K562 (cell line): ENCODE results near the gene USP38. TPM values are rescaled to one million over a fixed set of nuclear protein-coding genes. Genes with fewer than 3 reads are reported as not detected.

Experiments used
- ATAC-seq: fragments of 200-7000 bp; cut with Tn5 transposase; 3 replicates; pipeline ENCODE4 v1.9.1; 2020; ENCODE audit warnings: moderate library complexity
- BruUV-seq: library from RNA; stranded (reverse); fragments of 400-500 nt; replicated peaks from 2 replicates; lab custom pipeline; 2021; lab: Mats Ljungman, UMichigan
- CTCF ChIA-PET: fragments of 300-600 bp; formaldehyde crosslinking; extraction: SDS; loops from one replicate; lab custom pipeline; 2021; ENCODE audit warnings: low intra/inter-chr PET ratio; lab: Yijun Ruan, JAX
- POLR2A ChIA-PET: fragments of 300-600, 350-650 bp; sonication (Branson Sonifier 250); formaldehyde crosslinking; extraction: SDS; loops from one replicate; lab custom pipeline; 2021; ENCODE audit warnings: antibody characterized with exemption, inconsistent platforms; lab: Yijun Ruan, JAX
- DNase-seq, 4 experiments: peaks; one replicate each; pipeline versions ENCODE4 v3.0.0 to v3.0.0-alpha.2; 2011 to 2018; ENCODE audit warnings: low spot score in 3 of 4, mixed read lengths in 3 of 4; ENCODE audit errors: extremely low read depth in 1 of 4
- FAIRE-seq: peaks from 2 replicates; lab custom pipeline; 2011; peaks lifted over from hg19 to GRCh38; lab: Jason Lieb, UNC
- H2AFZ ChIP-seq: 2 replicates; pipeline ENCODE4 v1.6.0; 2011; ENCODE audit warnings: low read depth, low read length, control low read depth, inconsistent platforms
- H3K27ac ChIP-seq: fragments of 200-600 bp; 3 replicates; pipeline ENCODE4 v1.8.0; 2011; ENCODE audit warnings: low read depth, mild to moderate bottlenecking, control low read depth, inconsistent platforms, low read length, moderate library complexity, mixed read lengths; ENCODE audit errors: extremely low read depth
- H3K27me3 ChIP-seq, 2 experiments: fragments of 300-600 bp in 1 of 2; 2 replicates in 1 of 2; 3 replicates in 1 of 2; pipeline versions ENCODE4 v1.6.0 to v1.8.0; 2011; ENCODE audit warnings: inconsistent platforms in 2 of 2, low read length in 2 of 2, mild to moderate bottlenecking in 1 of 2, mixed read lengths in 1 of 2, moderate library complexity in 1 of 2; ENCODE audit not compliant: control insufficient read depth in 2 of 2, insufficient read depth in 2 of 2
- H3K36me3 ChIP-seq: fragments of 300-600 bp; 3 replicates; pipeline ENCODE4 v1.8.0; 2011; ENCODE audit warnings: mild to moderate bottlenecking, low read length, inconsistent platforms; ENCODE audit not compliant: control insufficient read depth, insufficient read depth
- H3K4me1 ChIP-seq, 2 experiments: fragments of 200-600 bp in 1 of 2; replicated peaks in 1 of 2; 2 replicates in 1 of 2; 3 replicates in 1 of 2; pipeline versions ENCODE4 v1.5.1 to v1.8.0; 2011; ENCODE audit warnings: inconsistent platforms in 2 of 2, low read length in 2 of 2, mild to moderate bottlenecking in 1 of 2, mixed read lengths in 1 of 2, moderate library complexity in 1 of 2; ENCODE audit not compliant: control insufficient read depth in 2 of 2, insufficient read depth in 2 of 2
- H3K4me2 ChIP-seq: 2 replicates; pipeline ENCODE4 v1.6.1; 2011; ENCODE audit warnings: low read length, control low read depth, inconsistent platforms, mixed read lengths; ENCODE audit not compliant: insufficient read depth
- H3K4me3 ChIP-seq: fragments of 200-600 bp; sonication (generic), shearing (Covaris generic); 2 replicates; pipeline ENCODE4 v1.5.1; 2016; ENCODE audit warnings: control low read depth, inconsistent platforms
- H3K79me2 ChIP-seq: fragments of 200-600 bp; 3 replicates; pipeline ENCODE4 v1.8.0; 2011; ENCODE audit warnings: low read length, inconsistent platforms; ENCODE audit not compliant: control insufficient read depth, insufficient read depth
- H3K9ac ChIP-seq, 2 experiments: 2 replicates each; pipeline versions ENCODE4 v1.6.0 to v1.6.1; 2011; ENCODE audit warnings: low read depth in 2 of 2, low read length in 2 of 2, control low read depth in 1 of 2, inconsistent platforms in 1 of 2, mild to moderate bottlenecking in 1 of 2, mixed read lengths in 1 of 2; ENCODE audit not compliant: insufficient read depth in 1 of 2
- H3K9me1 ChIP-seq: one replicate; pipeline ENCODE4 v1.6.0; 2011; ENCODE audit warnings: inconsistent platforms, mild to moderate bottlenecking, low read length, moderate library complexity; ENCODE audit not compliant: control insufficient read depth, insufficient read depth
- H3K9me3 ChIP-seq: replicated peaks from 2 replicates; pipeline ENCODE4 v1.5.1; 2011; ENCODE audit warnings: low read depth, low read length, inconsistent platforms; ENCODE audit not compliant: control insufficient read depth, insufficient read depth
- H4K20me1 ChIP-seq: replicated peaks from 2 replicates; pipeline ENCODE4 v1.6.1; 2011; ENCODE audit warnings: low read length, inconsistent platforms, mixed read lengths; ENCODE audit not compliant: control insufficient read depth, insufficient read depth
- BMI1 ChIP-seq: fragments of 150-350 bp; IDR thresholded peaks from 2 replicates; pipeline ENCODE4 v1.6.1; 2014; ENCODE audit warnings: low read length
- CCNT2 ChIP-seq: IDR thresholded peaks from 2 replicates; pipeline ENCODE4 v1.6.1; 2011; ENCODE audit warnings: borderline replicate concordance, low read depth, mild to moderate bottlenecking, moderate library complexity, mixed read lengths, low read length; ENCODE audit not compliant: insufficient read length; ENCODE audit errors: extremely low read depth
- CHD4 ChIP-seq: fragments of 200-600 bp; sonication (generic); IDR thresholded peaks from 3 replicates; pipeline ENCODE4 v1.6.1; 2012; ENCODE audit warnings: low read depth, mild to moderate bottlenecking, mixed read lengths, low read length, inconsistent platforms; ENCODE audit not compliant: insufficient read depth, insufficient replicate concordance, poor library complexity, severe bottlenecking
- CLOCK ChIP-seq: fragments of 250-450 bp; sonication (Bioruptor Pico); IDR thresholded peaks from 2 replicates; pipeline ENCODE4 v1.4.0; 2020; ENCODE audit warnings: mild to moderate bottlenecking, moderate library complexity, borderline replicate concordance
- ERF ChIP-seq: fragments of 450-650 bp; formaldehyde crosslinking; IDR thresholded peaks from 2 replicates; pipeline ENCODE4 v1.4.0; 2020; ENCODE audit warnings: mild to moderate bottlenecking, mixed read lengths
- HNRNPK ChIP-seq: fragments of 200-400 bp; formaldehyde crosslinking; IDR thresholded peaks from one replicate; pipeline ENCODE4 v1.6.1; 2018; ENCODE audit warnings: mild to moderate bottlenecking, low read depth, low read length; ENCODE audit not compliant: poor library complexity, severe bottlenecking
- JUNB ChIP-seq: fragments of 450-650 bp; formaldehyde crosslinking; conservative IDR thresholded peaks from 2 replicates; pipeline ENCODE4 v1.4.0; 2020; ENCODE audit warnings: mild to moderate bottlenecking
- LEF1 ChIP-seq: fragments of 450-650 bp; IDR thresholded peaks from 2 replicates; pipeline ENCODE4 v1.6.1; 2016; ENCODE audit warnings: mild to moderate bottlenecking
- SIN3A ChIP-seq, 2 experiments: fragments of 150-350 bp in 1 of 2; IDR thresholded peaks; 2 replicates each; pipeline ENCODE4 v1.6.1; 2011 to 2016; ENCODE audit warnings: borderline replicate concordance in 2 of 2, low read depth in 2 of 2, low read length in 2 of 2, mild to moderate bottlenecking in 2 of 2, moderate library complexity in 2 of 2; ENCODE audit not compliant: control insufficient read depth in 1 of 2
- TEAD2 ChIP-seq: fragments of 450-650 bp; IDR thresholded peaks from 2 replicates; pipeline ENCODE4 v1.6.1; 2016; ENCODE audit warnings: missing genetic modification characterization, control low read depth, missing compliant biosample characterization
- ZNF282 ChIP-seq: sonication (generic); formaldehyde crosslinking; IDR thresholded peaks from 2 replicates; pipeline ENCODE4 v1.8.1; 2023; ENCODE audit warnings: missing genetic modification reagents
- ZNF324 ChIP-seq: fragments of 250-450 bp; sonication (Bioruptor Pico); IDR thresholded peaks from 2 replicates; pipeline ENCODE4 v1.4.0; 2020; ENCODE audit warnings: mild to moderate bottlenecking
- WGBS: fragments of 100-300 bp; shearing (Covaris generic); methylation state at CpG from one replicate; pipeline ENCODE4 v1.1.6; 2016; ENCODE audit warnings: low coverage, mixed read lengths; ENCODE audit not compliant: insufficient coverage; ENCODE audit errors: missing lambda C conversion rate; 5-methylcytosine and 5-hydroxymethylcytosine counted together
- in situ Hi-C: fragments of 300-500 bp; cut with MboI; formaldehyde crosslinking; loops from 4 replicates; pipeline ENCODE4 v1.15.0; 2018; ENCODE audit warnings: inconsistent platforms, mixed read lengths
- intact Hi-C: fragments of 100-400 bp; cut with micrococcal nuclease; formaldehyde crosslinking; loops from 2 replicates; pipeline ENCODE4 v1.14.2; 2022
- polyA plus RNA-seq, 8 experiments: library from polyadenylated mRNA; depleted of rRNA in 4 of 8; stranded (reverse) in 5 of 8; unstranded in 3 of 8; fragments of >200 nt; fragmentation: Nextera tagmentation in 2 of 8; fragmentation: Illumina TruSeq in 1 of 8; extraction: Ambion mirVana in 2 of 8; extraction: Trizol in 1 of 8; gene quantifications; 2 replicates each; pipeline versions ENCODE4 v1.2.1 to v1.2.3, GENCODE V29; 2011 to 2014; ENCODE audit warnings: inconsistent platforms in 1 of 8, missing spikeins in 1 of 8
- total RNA-seq, 7 experiments: library from RNA; depleted of rRNA in 6 of 7; stranded (reverse); fragments of >200 nt in 6 of 7; fragmentation: Illumina TruSeq in 2 of 7; extraction: Trizol in 2 of 7; gene quantifications; 2 replicates each; pipeline versions ENCODE4 v1.2.1 to v1.2.3, GENCODE V29; 2011 to 2021; ENCODE audit warnings: low replicate concordance in 1 of 7

Gene USP38
- total and polyA plus RNA-seq, 9 of the 15 experiments (the other 6 are each of a cell fraction or from before 2014, with no cell fraction given): 4.2 to 20.6 (median 11.2) TPM

- FAIRE-seq (no peak), DNase-seq (no peak), ATAC-seq (no peak)
- in situ Hi-C loops (no loop called here), intact Hi-C loops (no loop called here)
- Histone ChIP-seq H4K20me1 (no peaks in the 10 kb centered on the region), H3K9me1 (no peaks in the 10 kb centered on the region), H3K36me3 (peaks cover 46% of the 10 kb centered on the region; the same call in 2 of the 3 replicates), H3K4me1 (no peaks in the 10 kb centered on the region), H3K9me3 (no peaks in the 10 kb centered on the region), H3K4me3 (no peak overlapping the region), H3K27ac (no peak overlapping the region), H3K9ac (no peak overlapping the region), H3K79me2 (no peaks in the 10 kb centered on the region), H3K4me2 (no peak overlapping the region), H3K27me3 (no peaks in the 10 kb centered on the region), H2AFZ (no peak overlapping the region)
- POLR2A ChIA-PET: interaction anchor here (0.8 kb wide), 1 partner anchor 268 kb away, joined by 3 read pairs; no protein-coding TSS in a partner anchor
- BruUV-seq: no TSS peak
- CTCF ChIA-PET: no interaction called here
- no peak for TF ChIP-seq HNRNPK
- TF ChIP-seq SIN3A (IDR thresholded peaks at IDR 0.05; ENCODE audit: borderline replicate concordance in 2 of 2, control insufficient read depth in 1 of 2, low read depth in 2 of 2, low read length in 2 of 2): no peak
- no peak for TF ChIP-seq TEAD2 (tag)
- no peak for TF ChIP-seq ZNF324
- TF ChIP-seq CLOCK (CRISPR knock-in tag): no peak
- no peak for TF ChIP-seq BMI1
- TF ChIP-seq CHD4: no peak
- no peak for TF ChIP-seq CCNT2
- no peak for TF ChIP-seq ERF (CRISPR knock-in tag)
- TF ChIP-seq JUNB (CRISPR knock-in tag): no peak
- TF ChIP-seq ZNF282 (CRISPR knock-in tag): no peak
- no peak for TF ChIP-seq LEF1
- 83% methylated on average over 1 of the region's 1 CpG for WGBS
Measured at GRCh38 chr4:143215873-143216272, 31.2 kb downstream of the USP38 start.
